ENCODE measurements around the gene TRA2A. TPM values are rescaled to one million over a fixed set of nuclear protein-coding genes. Genes with fewer than 3 reads are reported as not detected.

Gene TRA2A
- total RNA-seq, 2 experiments from 2014 or later = 246 to 275 TPM

DNA sequence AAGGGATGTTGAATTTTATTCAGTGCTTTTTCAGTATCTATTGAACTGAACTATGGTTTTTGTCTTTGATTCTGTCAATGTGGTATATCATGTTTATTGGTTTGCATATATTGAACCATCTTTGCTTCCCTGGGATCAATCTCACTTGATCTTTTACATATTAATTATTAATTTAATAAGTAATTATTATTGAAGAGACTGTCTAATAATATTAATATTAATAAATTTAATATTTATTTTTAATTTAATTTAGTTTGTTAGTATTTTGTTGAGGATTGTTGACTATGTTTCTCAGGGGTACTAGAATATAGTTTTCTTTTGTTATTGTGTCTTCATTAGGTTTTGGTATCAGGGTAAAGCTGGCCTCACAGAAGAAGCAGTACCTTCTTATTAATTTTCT lies 26.5 kb upstream of the TRA2A start:
- Histone ChIP-seq H3K4me1 (ENCODE audit: insufficient read depth, low read length) (no peaks in the 10 kb centered on the region), H3K9me3 (ENCODE audit: control insufficient read depth in 1 of 2, insufficient read depth in 1 of 2, low read length in 2 of 2) (no peaks in the 10 kb centered on the region), H3K36me3 (ENCODE audit: insufficient read depth, low read length) (no peaks in the 10 kb centered on the region), H3K27ac (ENCODE audit: low read depth in 1 of 2, low read length in 2 of 2) (no peak overlapping the region), H3K27me3 (ENCODE audit: control insufficient read depth in 1 of 2, insufficient read depth in 2 of 2, low read length in 2 of 2) (no peaks in the 10 kb centered on the region), H3K4me3 (ENCODE audit: low read length) (no peak overlapping the region)
- TF ChIP-seq, protein P1, sequence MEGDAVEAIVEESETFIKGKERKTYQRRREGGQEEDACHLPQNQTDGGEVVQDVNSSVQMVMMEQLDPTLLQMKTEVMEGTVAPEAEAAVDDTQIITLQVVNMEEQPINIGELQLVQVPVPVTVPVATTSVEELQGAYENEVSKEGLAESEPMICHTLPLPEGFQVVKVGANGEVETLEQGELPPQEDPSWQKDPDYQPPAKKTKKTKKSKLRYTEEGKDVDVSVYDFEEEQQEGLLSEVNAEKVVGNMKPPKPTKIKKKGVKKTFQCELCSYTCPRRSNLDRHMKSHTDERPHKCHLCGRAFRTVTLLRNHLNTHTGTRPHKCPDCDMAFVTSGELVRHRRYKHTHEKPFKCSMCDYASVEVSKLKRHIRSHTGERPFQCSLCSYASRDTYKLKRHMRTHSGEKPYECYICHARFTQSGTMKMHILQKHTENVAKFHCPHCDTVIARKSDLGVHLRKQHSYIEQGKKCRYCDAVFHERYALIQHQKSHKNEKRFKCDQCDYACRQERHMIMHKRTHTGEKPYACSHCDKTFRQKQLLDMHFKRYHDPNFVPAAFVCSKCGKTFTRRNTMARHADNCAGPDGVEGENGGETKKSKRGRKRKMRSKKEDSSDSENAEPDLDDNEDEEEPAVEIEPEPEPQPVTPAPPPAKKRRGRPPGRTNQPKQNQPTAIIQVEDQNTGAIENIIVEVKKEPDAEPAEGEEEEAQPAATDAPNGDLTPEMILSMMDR (IDR thresholded peaks at IDR 0.05) = no peak
- Mint-ChIP-seq H3K9me3 (no peaks in the 10 kb centered on the region), H3K4me3 (no peak overlapping the region), H3K36me3 (ENCODE audit: low read depth) (no peaks in the 10 kb centered on the region), H3K27ac (no peak overlapping the region), H3K4me1 (ENCODE audit: low read depth) (no peaks in the 10 kb centered on the region), H3K27me3 (peaks cover 12% of the 10 kb centered on the region)
- no peak for ATAC-seq (ENCODE audit: poor library complexity)
- DNase-seq = no peak
- ChIA-PET POLR2A (no interaction called here), CTCF (interaction anchor here (1.8 kb wide), 1 partner anchor 12 kb away, joined by 4 read pairs; no protein-coding TSS in a partner anchor)
- intact Hi-C loops (cut with DNase I, micrococcal nuclease) = loop anchor here (5.0 to 10.0 kb wide), 2 partner anchors 144 to 496 kb away; no protein-coding TSS in a partner anchor

DNA sequence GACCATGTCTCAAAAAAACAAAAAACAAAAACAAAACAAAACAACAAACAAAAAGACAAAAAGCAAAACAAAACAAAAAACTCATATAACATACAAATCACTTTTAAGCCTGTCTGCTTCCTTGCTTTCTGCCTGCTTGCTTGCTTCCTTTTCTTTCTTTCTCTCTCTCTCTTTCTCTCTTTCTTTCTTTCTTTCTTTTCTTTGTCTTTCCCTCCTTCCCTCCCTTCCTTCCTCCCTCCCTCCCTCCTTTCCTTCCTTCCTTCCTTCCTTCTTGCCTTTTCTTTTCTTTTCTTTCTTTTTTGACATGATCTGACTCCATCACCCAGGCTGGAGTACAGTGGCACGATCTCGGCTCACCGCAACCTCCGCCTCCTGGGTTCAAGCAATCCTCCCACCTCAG lies 15.9 kb upstream of the TRA2A start:
- peaks cover 13% of the 10 kb centered on the region for H3K4me1 Mint-ChIP-seq (ENCODE audit: low read depth)
- TF ChIP-seq, protein P1 (IDR thresholded peaks at IDR 0.05) = no peak
- POLR2A ChIA-PET = interaction anchor here (0.6 kb wide), 1 partner anchor 158 kb away, joined by 3 read pairs; no protein-coding TSS in a partner anchor
- H3K27ac Mint-ChIP-seq = no peak overlapping the region
- CTCF ChIA-PET = interaction anchor here (1.1 to 1.7 kb wide), 8 partner anchors 14 to 257 kb away, joined by 3 to 15 read pairs (median 6); partner anchors contain the start of gene CCDC126
- ATAC-seq (ENCODE audit: poor library complexity) = no peak
- no peak for DNase-seq
- H3K9me3 Mint-ChIP-seq = no peaks in the 10 kb centered on the region
- no peak overlapping the region for H3K27ac ChIP-seq (ENCODE audit: low read depth in 1 of 2, low read length in 2 of 2)
- peaks cover 6% of the 10 kb centered on the region for H3K4me1 ChIP-seq (ENCODE audit: insufficient read depth, low read length)
- no peak overlapping the region for H3K4me3 Mint-ChIP-seq
- intact Hi-C loops (cut with DNase I, micrococcal nuclease) = loop anchor here (1.0 to 10.0 kb wide), 9 partner anchors 17 to 1547 kb away; partner anchors contain the start of genes CCDC126 (in 1 of the 2) and TRA2A (in 1 of the 2)
- no peaks in the 10 kb centered on the region for H3K9me3 ChIP-seq (ENCODE audit: control insufficient read depth in 1 of 2, insufficient read depth in 1 of 2, low read length in 2 of 2)
- no peaks in the 10 kb centered on the region for H3K27me3 Mint-ChIP-seq
- H3K27me3 ChIP-seq (ENCODE audit: control insufficient read depth in 1 of 2, insufficient read depth in 2 of 2, low read length in 2 of 2) = no peaks in the 10 kb centered on the region
- H3K36me3 ChIP-seq (ENCODE audit: insufficient read depth, low read length) = no peaks in the 10 kb centered on the region
- H3K4me3 ChIP-seq (ENCODE audit: low read length) = no peak overlapping the region
- H3K36me3 Mint-ChIP-seq (ENCODE audit: low read depth) = no peaks in the 10 kb centered on the region

GRCh38 chr7:23546897-23547572 lies 15.3 kb upstream of the TRA2A start:
- H3K9me3 ChIP-seq (ENCODE audit: control insufficient read depth in 1 of 2, insufficient read depth in 1 of 2, low read length in 2 of 2) = no peaks in the 10 kb centered on the region

More at GRCh38 chr7:23546897-23547572, 15.3 kb upstream of the TRA2A start:
- Mint-ChIP-seq H3K4me3 (no peak overlapping the region), H3K4me1 (ENCODE audit: low read depth) (peaks cover 13% of the 10 kb centered on the region), H3K9me3 (no peaks in the 10 kb centered on the region), H3K27ac (no peak overlapping the region), H3K36me3 (ENCODE audit: low read depth) (no peaks in the 10 kb centered on the region), H3K27me3 (no peaks in the 10 kb centered on the region)
- Histone ChIP-seq H3K4me1 (ENCODE audit: insufficient read depth, low read length) (peaks cover 6% of the 10 kb centered on the region), H3K36me3 (ENCODE audit: insufficient read depth, low read length) (no peaks in the 10 kb centered on the region), H3K27ac (ENCODE audit: low read depth in 1 of 2, low read length in 2 of 2) (no peak overlapping the region), H3K4me3 (ENCODE audit: low read length) (no peak overlapping the region), H3K27me3 (ENCODE audit: control insufficient read depth in 1 of 2, insufficient read depth in 2 of 2, low read length in 2 of 2) (no peaks in the 10 kb centered on the region)
- intact Hi-C loops (cut with DNase I, micrococcal nuclease) = loop anchor here (1.0 to 10.0 kb wide), 8 partner anchors 16 to 1548 kb away; partner anchors contain the start of gene TRA2A (in 1 of the 2)
- ATAC-seq (ENCODE audit: poor library complexity) (peak; percentile 95), DNase-seq (peak; percentile 56 to 92 (median 69))
- ChIA-PET POLR2A (interaction anchor here (0.6 to 1.2 kb wide), 6 partner anchors 16 to 189 kb away, joined by 3 to 10 read pairs (median 4); partner anchors contain the start of gene CCDC126), CTCF (interaction anchor here (0.6 to 1.7 kb wide), 34 partner anchors 9 to 1274 kb away, joined by 3 to 15 read pairs (median 4); partner anchors contain the start of genes CCDC126 and FAM221A)
- TF ChIP-seq, protein P1 (IDR thresholded peaks at IDR 0.05) = peak; percentile 92
